ENCODE measurements around the gene PTGES.
A peak's percentile ranks its signal among the peaks of the same experiment; 100 is the strongest.

Gene PTGES

GRCh38 chr9:129720181-129720864, 32.5 kb downstream of the PTGES start:
- no peak for DNase-seq (ENCODE audit: low read depth in 2 of 2, low spot score in 1 of 2)

GRCh38 chr9:129719135-129719534, 33.7 kb downstream of the PTGES start:
- DNase-seq (ENCODE audit: low read depth in 2 of 2, low spot score in 1 of 2), result no peak

- DNase-seq (ENCODE audit: low read depth in 2 of 2, low spot score in 1 of 2), result no peak
Observed at GRCh38 chr9:129718647-129719046, 34.2 kb downstream of the PTGES start.

DNA sequence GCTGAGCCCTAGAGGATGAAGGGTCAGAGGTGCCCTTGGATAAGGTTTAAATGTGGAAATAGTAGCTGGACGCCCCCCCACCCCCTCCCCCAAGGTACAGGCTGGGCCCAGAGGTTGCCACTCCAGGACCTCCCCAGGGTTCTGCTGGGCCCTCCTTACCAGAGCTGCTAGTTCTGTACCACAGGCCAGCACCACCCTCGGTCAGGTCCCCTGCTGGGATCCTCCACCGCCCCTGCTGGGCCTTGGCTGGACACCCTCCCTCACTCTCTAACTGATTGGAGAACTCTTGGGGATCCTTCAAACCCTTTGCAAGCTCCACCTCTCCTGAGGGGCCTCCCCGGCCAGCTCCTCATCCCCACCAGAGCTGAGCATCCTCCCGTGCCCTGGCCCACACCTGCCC, 34.9 kb downstream of the PTGES start:
- DNase-seq (ENCODE audit: low read depth in 2 of 2, low spot score in 1 of 2), result no peak

- DNase-seq (ENCODE audit: low read depth in 2 of 2, low spot score in 1 of 2), result no peak
Observed at GRCh38 chr9:129716091-129716490, 36.8 kb downstream of the PTGES start.

GRCh38 chr9:129714511-129715061, 38.3 kb downstream of the PTGES start:
- no peak for DNase-seq (ENCODE audit: low read depth in 2 of 2, low spot score in 1 of 2)

GRCh38 chr9:129713402-129713679, 39.5 kb downstream of the PTGES start:
- DNase-seq (ENCODE audit: low read depth in 2 of 2, low spot score in 1 of 2), result no peak

- DNase-seq (ENCODE audit: low read depth in 2 of 2, low spot score in 1 of 2), result no peak
Observed at GRCh38 chr9:129712634-129713401, 40.0 kb downstream of the PTGES start.

- DNase-seq (ENCODE audit: low read depth in 2 of 2, low spot score in 1 of 2), result no peak
Observed at GRCh38 chr9:129710169-129710453, 42.7 kb downstream of the PTGES start.

- no peak for DNase-seq (ENCODE audit: low read depth in 2 of 2, low spot score in 1 of 2)
Observed at GRCh38 chr9:129709438-129710168, 43.2 kb downstream of the PTGES start.

DNA sequence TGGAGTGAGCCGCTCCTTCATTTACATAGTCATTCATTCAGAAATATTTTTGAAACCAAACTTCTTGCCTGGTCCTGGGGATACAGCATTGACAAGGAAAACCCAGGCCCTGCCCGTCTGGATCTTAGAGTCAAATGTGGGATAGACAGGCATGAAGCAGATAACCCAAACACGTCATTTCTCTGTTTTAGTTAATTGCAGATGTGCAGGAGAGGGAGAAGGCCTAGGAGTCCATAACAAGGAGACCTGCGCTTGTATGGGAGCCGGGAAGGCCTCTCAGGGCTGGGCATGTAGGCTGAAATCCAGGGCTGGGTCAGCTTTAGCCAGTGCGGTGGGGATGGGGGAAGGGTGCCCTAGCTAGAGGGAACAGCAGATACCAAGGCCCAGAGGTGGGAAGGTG, 44.0 kb downstream of the PTGES start:
- no peak for DNase-seq (ENCODE audit: low read depth in 2 of 2, low spot score in 1 of 2)

GRCh38 chr9:129704807-129705206, 48.0 kb downstream of the PTGES start:
- no peak for DNase-seq (ENCODE audit: low read depth in 2 of 2, low spot score in 1 of 2)

GRCh38 chr9:129703667-129704355, 49.0 kb downstream of the PTGES start:
- DNase-seq (ENCODE audit: low read depth in 2 of 2, low spot score in 1 of 2), result no peak

DNA sequence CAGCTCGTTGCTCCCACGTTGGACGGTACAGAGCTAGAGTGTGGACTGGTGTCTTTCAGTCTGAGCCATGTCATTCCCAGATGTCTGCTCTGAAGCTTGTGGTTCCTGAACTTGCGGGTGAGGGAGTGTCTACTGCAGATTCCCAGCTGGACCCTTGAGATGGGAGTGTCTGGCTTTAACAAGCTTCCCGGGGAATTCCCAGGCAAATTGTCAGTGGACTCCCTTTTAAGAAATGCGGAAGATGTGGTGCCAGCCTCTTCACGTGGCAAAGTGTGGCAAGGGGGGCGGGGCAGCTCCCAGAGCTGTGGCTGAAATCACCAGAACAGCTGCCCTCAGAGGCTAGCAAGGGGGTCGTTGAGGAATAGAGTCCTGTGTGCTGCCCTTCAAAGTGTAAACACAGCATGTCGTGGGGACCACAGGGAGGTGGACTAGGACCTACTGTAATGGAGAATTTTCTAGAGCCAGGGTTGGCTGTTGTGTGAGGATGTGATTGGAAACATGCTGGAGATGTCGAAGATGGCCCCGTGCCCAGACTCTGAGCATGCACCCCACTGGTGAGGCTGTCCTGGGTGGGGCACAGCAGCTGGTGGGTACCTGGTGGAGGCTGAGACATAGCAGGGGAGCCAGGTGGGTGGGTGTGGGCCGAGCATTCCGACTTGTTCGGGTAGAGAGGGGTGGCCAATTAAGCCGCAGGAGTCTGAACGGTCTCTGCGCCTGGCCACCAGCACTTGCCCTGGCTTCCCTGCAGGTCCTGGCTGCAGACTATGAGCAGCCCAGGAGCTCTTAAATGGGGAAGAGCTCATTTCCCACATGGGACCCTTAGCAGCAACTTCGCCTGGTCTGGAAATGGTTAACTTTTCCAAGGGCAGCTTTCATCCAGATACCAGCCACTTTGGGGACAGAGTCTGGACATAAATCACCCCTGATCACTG, 50.0 kb downstream of the PTGES start:
- DNase-seq (ENCODE audit: low read depth in 2 of 2, low spot score in 1 of 2), result no peak

- no peak for DNase-seq (ENCODE audit: low read depth in 2 of 2, low spot score in 1 of 2)
Observed at GRCh38 chr9:129701549-129701948, 51.3 kb downstream of the PTGES start.

DNA sequence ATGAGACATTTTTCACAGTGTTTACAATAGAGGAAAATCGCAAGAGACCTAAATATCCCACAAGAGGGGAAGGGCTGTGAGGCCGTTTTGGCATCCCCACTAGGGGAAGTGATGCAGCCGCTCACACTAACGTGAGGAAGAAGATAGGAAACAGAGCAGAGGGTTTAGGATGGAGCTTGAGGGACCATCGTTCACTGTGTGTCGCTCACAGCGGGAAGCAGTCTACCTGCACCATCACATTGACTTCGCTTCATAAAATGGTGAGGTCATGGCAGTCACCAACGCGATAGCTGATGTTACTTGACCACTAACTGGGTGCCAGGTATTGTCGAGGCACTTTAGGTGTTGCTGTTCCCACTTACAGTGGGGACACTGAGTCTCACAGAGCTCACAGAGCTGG, 51.8 kb downstream of the PTGES start:
- DNase-seq (ENCODE audit: low read depth in 2 of 2, low spot score in 1 of 2), result no peak

DNA sequence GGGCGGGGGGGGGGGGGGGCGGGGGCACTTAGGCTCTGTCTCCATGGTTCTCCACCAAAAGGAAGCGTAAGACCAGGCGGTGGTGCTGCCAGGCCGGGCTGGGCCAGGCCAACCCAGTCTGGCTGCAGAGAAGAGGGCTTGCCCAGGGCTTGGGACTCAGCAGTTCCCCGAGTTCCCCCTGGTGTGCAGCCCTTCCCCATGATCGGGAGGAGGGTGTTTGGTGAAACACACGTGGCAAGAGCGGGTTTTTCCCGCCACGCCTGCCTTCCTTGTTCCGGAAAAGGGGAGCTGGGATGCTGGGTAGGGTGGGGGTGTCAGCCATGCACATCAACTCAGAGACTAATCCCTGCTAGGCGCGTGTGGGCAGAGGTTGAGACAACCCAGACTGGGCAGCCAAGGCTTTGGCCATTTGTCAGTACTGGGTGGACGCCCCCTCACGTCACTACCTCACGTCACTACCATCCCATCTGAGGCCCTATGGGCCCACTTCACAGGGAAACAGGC, 54.5 kb downstream of the PTGES start:
- DNase-seq (ENCODE audit: low read depth in 2 of 2, low spot score in 1 of 2), result no peak

DNA sequence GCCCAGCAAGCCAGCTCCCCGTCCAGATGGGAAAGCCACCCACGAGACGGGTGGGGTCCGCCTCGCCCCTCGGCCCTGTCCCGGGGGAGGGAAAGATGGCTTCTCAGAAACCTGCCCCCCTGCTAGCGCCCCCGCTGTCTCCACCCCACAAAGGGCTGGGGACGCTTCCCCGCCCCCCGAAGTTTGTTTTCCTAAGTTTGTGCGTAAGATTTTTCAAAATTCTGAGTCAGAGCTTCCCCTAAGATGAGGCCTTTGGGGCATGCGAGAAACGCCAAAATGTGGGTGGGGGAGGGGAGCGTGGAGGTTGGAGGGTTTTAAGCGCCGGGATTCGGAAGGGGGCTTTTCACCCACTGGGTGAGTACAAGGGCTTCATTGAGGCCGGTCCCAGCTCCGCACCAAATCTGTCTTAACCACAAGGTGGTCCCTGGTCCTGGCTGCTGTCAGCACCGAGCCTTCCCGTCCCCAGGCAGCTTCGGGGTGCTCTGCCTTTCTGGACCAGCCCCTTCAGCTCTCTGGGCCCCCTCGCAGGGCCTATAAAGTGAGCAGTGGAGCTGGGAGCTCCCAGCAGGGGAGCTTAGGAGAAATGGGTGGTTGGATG, 55.1 kb downstream of the PTGES start:
- peak in 1 of 2 donors; percentile 8 for DNase-seq (ENCODE audit: low read depth in 2 of 2, low spot score in 1 of 2)

DNA sequence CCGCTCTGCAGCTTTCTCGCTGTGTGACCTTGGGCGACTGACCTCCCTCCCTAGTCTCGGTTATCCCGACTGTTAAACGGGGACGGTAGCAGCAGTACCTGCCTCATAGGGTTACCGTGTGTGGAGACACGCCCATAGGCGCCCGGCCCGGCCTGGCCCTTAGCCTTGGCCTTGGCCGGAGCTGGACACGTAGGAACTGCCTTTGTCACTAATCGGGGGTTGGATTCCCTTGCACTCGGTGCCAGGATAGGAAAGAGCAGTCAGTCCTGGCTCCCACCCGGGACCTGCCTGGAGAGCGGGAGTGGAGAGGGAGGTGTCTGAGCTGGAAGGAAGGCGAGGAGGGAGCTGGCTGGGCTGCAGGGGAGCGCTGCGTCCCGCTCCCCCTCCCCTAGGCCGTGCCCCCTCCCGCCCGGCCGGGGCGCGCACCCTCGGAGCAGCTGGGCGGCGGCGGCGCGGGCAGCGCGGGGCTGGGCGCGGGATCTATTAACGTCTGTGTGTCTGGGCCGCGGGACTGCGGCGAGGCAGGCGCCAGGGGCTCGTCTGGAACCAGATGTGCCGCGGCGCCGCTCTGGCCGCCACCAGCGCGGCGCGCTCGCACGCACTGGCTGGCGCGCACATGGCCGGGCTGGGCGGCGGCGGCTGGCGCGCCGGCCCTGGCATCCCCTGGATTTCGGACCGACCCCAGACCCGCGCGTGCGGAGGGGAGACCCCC, 55.7 kb downstream of the PTGES start:
- DNase-seq (ENCODE audit: low read depth in 2 of 2, low spot score in 1 of 2), result no peak

Data from stimulated activated CD8-positive, alpha-beta memory T cell treated with anti-CD3 and anti-CD28 coated beads, Interleukin-4, amount 100 ng/mL, for 4 hours (primary cell).